HFF-Myc (cell line): ENCODE data around the gene C4orf51.
"Not testable (repeated sequence)": the region's sequence is repeated elsewhere in the genome, so short reads cannot be mapped to it uniquely, and the experiment has no call there.

Source experiments
- DNase-seq: peaks from one replicate; pipeline ENCODE4 v3.0.0-alpha.2; 2011; ENCODE audit warnings: low read depth; ENCODE audit errors: extremely low read depth
- H3K4me3 ChIP-seq: replicated peaks from 2 replicates; pipeline ENCODE4 v1.5.1; 2011; ENCODE audit warnings: low read depth, mild to moderate bottlenecking, control low read depth, low read length
- TF ChIP-seq, protein P1 (sequence below): IDR thresholded peaks from 2 replicates; pipeline ENCODE4 v1.5.1; 2012; ENCODE audit warnings: mild to moderate bottlenecking, low read depth, low read length, control low read depth; ENCODE audit errors: missing control alignments

The C4orf51 gene

DNA sequence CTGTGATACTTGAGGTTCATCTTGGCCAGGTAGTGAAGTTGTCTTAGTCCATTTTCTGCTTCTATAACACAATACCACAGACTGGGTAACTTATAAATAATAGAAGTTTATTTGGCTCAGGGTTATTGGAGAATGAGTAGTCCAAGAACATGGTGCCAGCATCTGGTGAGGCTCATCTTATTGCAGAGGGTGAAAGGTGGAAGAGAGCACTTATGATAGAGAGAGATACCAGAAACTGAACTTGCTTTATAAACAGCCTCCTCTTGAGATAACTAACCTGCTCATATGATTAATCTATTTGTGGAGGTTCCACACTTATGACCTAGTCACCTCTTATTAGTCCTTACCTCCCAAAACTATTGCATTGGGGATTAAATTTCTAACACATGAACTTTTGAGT lies 1.6 kb downstream of the C4orf51 start:
- no peak for DNase-seq
- TF ChIP-seq, protein P1, sequence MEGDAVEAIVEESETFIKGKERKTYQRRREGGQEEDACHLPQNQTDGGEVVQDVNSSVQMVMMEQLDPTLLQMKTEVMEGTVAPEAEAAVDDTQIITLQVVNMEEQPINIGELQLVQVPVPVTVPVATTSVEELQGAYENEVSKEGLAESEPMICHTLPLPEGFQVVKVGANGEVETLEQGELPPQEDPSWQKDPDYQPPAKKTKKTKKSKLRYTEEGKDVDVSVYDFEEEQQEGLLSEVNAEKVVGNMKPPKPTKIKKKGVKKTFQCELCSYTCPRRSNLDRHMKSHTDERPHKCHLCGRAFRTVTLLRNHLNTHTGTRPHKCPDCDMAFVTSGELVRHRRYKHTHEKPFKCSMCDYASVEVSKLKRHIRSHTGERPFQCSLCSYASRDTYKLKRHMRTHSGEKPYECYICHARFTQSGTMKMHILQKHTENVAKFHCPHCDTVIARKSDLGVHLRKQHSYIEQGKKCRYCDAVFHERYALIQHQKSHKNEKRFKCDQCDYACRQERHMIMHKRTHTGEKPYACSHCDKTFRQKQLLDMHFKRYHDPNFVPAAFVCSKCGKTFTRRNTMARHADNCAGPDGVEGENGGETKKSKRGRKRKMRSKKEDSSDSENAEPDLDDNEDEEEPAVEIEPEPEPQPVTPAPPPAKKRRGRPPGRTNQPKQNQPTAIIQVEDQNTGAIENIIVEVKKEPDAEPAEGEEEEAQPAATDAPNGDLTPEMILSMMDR = no peak
- no peak overlapping the region for H3K4me3 ChIP-seq

- TF ChIP-seq, protein P1 = no peak
- no peak for DNase-seq
- no peak overlapping the region for H3K4me3 ChIP-seq
Observed at GRCh38 chr4:145681956-145682355, 2.0 kb downstream of the C4orf51 start.

- DNase-seq = no peak
- TF ChIP-seq, protein P1 = no peak
Observed at GRCh38 chr4:145686991-145687390, 7.0 kb downstream of the C4orf51 start.

DNA sequence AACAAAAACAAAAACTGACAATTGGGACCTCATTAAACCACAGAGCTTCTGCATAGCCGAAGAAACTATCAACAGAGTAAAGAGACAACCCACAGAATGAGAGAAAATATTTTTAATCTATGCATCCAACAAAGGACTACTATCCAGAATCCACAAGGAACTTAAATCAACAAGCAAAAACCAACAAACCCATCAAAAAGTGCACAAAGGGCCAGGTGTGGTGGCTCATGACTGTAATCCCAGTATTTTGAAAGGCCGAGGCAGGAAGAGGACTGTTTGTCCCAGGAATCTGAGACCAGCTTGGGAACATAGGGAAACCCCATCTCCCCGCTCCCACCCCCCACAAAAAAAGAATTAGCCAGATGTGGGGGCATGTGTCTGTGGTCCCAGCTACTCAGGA lies 10.7 kb downstream of the C4orf51 start:
- TF ChIP-seq, protein P1 = no peak
- no peak for DNase-seq
- H3K4me3 ChIP-seq = no peak overlapping the region

More at GRCh38 chr4:145686991-145687390, 7.0 kb downstream of the C4orf51 start:
- H3K4me3 ChIP-seq = no peak overlapping the region

DNA sequence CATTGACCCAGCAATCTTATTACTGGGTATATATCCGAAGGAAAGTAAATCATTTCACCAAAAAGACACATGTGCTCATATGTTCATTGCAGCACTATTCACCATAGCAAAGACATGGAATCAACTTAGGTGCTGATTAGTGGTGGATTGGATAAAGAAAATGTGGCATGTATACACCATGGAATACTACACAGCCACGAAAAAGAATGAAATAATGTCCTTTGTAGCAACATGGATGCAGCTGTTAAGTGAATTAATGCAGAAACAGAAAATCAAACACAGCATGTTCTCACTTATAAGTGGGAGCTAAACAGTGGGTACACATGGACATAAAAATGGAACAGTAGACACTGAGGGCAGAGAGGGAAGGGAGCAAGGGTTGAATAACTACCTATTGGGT lies 11.5 kb downstream of the C4orf51 start:
- not testable (repeated sequence) for H3K4me3 ChIP-seq, DNase-seq

DNA sequence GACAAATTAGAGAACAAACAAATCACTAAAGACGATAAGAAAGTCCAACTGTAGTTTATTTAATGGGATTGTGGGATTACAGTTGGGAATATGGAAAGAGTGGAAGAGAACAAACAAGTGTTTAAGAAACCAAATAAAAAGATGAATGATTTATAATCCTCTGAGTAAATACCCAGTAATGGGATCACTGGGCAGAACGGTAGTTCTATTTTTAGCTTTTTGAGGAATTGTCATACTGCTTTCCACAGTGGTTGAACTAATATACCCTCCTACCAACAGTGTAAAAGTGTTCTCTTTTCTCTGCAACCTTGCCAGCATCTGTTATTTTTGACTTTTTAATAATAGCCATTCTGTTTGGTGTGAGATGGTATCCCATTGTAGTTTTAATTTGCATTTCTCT lies 15.0 kb downstream of the C4orf51 start:
- H3K4me3 ChIP-seq = no peak overlapping the region
- DNase-seq = no peak
- TF ChIP-seq, protein P1 = no peak

GRCh38 chr4:145697332-145697731 lies 17.4 kb downstream of the C4orf51 start:
- no peak for DNase-seq
- TF ChIP-seq, protein P1 = no peak
- no peak overlapping the region for H3K4me3 ChIP-seq
